ENCODE results near the gene SYNE2. TPM values are rescaled to one million over a fixed set of nuclear protein-coding genes. Genes with fewer than 3 reads are reported as not detected.

Gene SYNE2
- total and polyA plus RNA-seq, 2 of the 8 experiments (the other 6 are each of a cell fraction or from before 2014, with no cell fraction given), result 32.6 to 46.1 TPM

- H3K79me1 ChIP-seq (ENCODE audit: low read depth, low read length), result no peaks in the 10 kb centered on the region
- H4K8ac ChIP-seq (ENCODE audit: extremely low read depth, insufficient read depth, low read length), result no peak overlapping the region
- no peak overlapping the region for H2BK15ac ChIP-seq (ENCODE audit: low read length)
- no peak overlapping the region for H2BK12ac ChIP-seq (ENCODE audit: low read depth, low read length)
- H3K4me2 ChIP-seq (ENCODE audit: insufficient read depth in 1 of 2, low read depth in 2 of 2, low read length in 2 of 2), result peak overlapping the region; percentile 28 to 34; a peak in 1 of 4 replicates
- no peak overlapping the region for H3K56ac ChIP-seq (replicated peaks; ENCODE audit: insufficient read length, low read depth, low read length)
- H3K36me3 ChIP-seq (ENCODE audit: control insufficient read depth in 2 of 4, insufficient read depth in 4 of 4, low read length in 3 of 4), result peaks cover 0 to 17% (median 4%) of the 10 kb centered on the region in 4 experiments; a peak in 3 of 8 replicates
- H3K18ac ChIP-seq (ENCODE audit: extremely low read depth, low read length), result no peak overlapping the region
- no peak overlapping the region for H3K4me3 ChIP-seq (ENCODE audit: extremely low read depth in 1 of 4, insufficient read depth in 2 of 4, low read depth in 3 of 4, low read length in 4 of 4)
- ChIA-PET CTCF (ENCODE audit: partially characterized antibody) (interaction anchor here (0.5 to 1.0 kb wide), 3 partner anchors 8 to 150 kb away, joined by 3 to 4 read pairs (median 3); no protein-coding TSS in a partner anchor), POLR2A (ENCODE audit: partially characterized antibody) (interaction anchor here (0.8 to 1.6 kb wide), 2 partner anchors 102 to 236 kb away, joined by 3 to 4 read pairs; no protein-coding TSS in a partner anchor)
- H3K27me3 ChIP-seq (replicated peaks in 1 of 4; ENCODE audit: control insufficient read depth in 3 of 4, extremely low read depth in 1 of 4, insufficient read depth in 3 of 4, low read length in 3 of 4), result no peaks in the 10 kb centered on the region
- H2BK20ac ChIP-seq (ENCODE audit: low read length), result no peak overlapping the region
- 60% methylated on average over 4 of the region's 4 CpGs; no CpG with 5 or more reads in 1 of the 2 experiments for WGBS, 2 experiments (ENCODE audit: extremely low coverage in 1 of 2, insufficient coverage in 1 of 2, insufficient read length in 1 of 2, insufficient replicate concordance in 2 of 2, low coverage in 1 of 2, low lambda C conversion rate in 2 of 2, missing lambda C conversion rate in 1 of 2)
- H2BK120ac ChIP-seq (replicated peaks; ENCODE audit: low read depth, low read length), result no peak overlapping the region
- H3K4me1 ChIP-seq (replicated peaks in 1 of 4; ENCODE audit: control insufficient read depth in 3 of 4, insufficient read depth in 4 of 4, low read length in 3 of 4), result peaks cover 0 to 12% (median 0%) of the 10 kb centered on the region in 4 experiments; a peak in 4 of 7 replicates
- no peak overlapping the region for H3K23ac ChIP-seq (ENCODE audit: insufficient read length)
- no peak overlapping the region for H3K4ac ChIP-seq (replicated peaks; ENCODE audit: insufficient read length, low read depth, low read length)
- no peak overlapping the region for H3K27ac ChIP-seq (ENCODE audit: low read depth, low read length)
- TF ChIP-seq TCF12 (IDR thresholded peaks at IDR 0.05; ENCODE audit: low read depth, low read length) (no peak), YY1 (IDR thresholded peaks at IDR 0.05; ENCODE audit: low read depth, low read length) (no peak), SIN3A (conservative IDR thresholded peaks at IDR 0.05 in 1 of 2, IDR thresholded peaks at IDR 0.05 in 1 of 2; ENCODE audit: low read depth in 1 of 2, low read length in 2 of 2) (no peak), CBX5 (IDR thresholded peaks at IDR 0.05; ENCODE audit: low read depth, low read length) (no peak), POU5F1 (IDR thresholded peaks at IDR 0.05; ENCODE audit: low read depth, low read length) (no peak), MAX (IDR thresholded peaks at IDR 0.05) (no peak), CREB1 (IDR thresholded peaks at IDR 0.05) (no peak)
- no peak for FAIRE-seq
- no peak overlapping the region for H3K9ac ChIP-seq (replicated peaks in 1 of 4; ENCODE audit: extremely low read depth in 1 of 4, low read depth in 3 of 4, low read length in 3 of 4)
- H4K20me1 ChIP-seq (replicated peaks in 1 of 2; ENCODE audit: control insufficient read depth in 1 of 2, insufficient read depth in 2 of 2, low read length in 2 of 2), result peaks cover 0 to 1% of the 10 kb centered on the region in 2 experiments
- H3K23me2 ChIP-seq (ENCODE audit: low read depth, low read length), result no peaks in the 10 kb centered on the region; the same call in 1 of the 2 replicates
- H3K79me2 ChIP-seq (ENCODE audit: control insufficient read depth in 1 of 2, insufficient read depth in 2 of 2, low read length in 2 of 2), result no peaks in the 10 kb centered on the region
- no peak overlapping the region for H2BK5ac ChIP-seq (ENCODE audit: low read depth, low read length)
- H2AK5ac ChIP-seq (ENCODE audit: low read depth, low read length), result no peak overlapping the region
- no peak overlapping the region for H4K91ac ChIP-seq (replicated peaks; ENCODE audit: insufficient read length, low read length)
- no peak overlapping the region for H3K14ac ChIP-seq (ENCODE audit: insufficient read length)
- H2AFZ ChIP-seq (ENCODE audit: low read length), result no peak overlapping the region
- no peak for DNase-seq (ENCODE audit: low read depth in 1 of 2, low spot score in 2 of 2)
- H4K5ac ChIP-seq (ENCODE audit: insufficient read length, low read depth, low read length), result no peak overlapping the region
- H3K9me3 ChIP-seq (ENCODE audit: insufficient read depth in 2 of 2, low read depth in 1 of 2, low read length in 1 of 2), result no peaks in the 10 kb centered on the region
Observed at GRCh38 chr14:63951021-63951420, 98.2 kb downstream of the SYNE2 start.

Measured in H1 (cell line).